Measurements from ENCODE around the gene TOMT.

TOMT gene

GRCh38 chr11:72119198-72119597, 13.5 kb downstream of the TOMT start:
- Histone ChIP-seq H3K4me3 (ENCODE audit: severe bottlenecking) (no peak overlapping the region), H3K27me3 (ENCODE audit: insufficient read depth, poor library complexity, severe bottlenecking) (no peaks in the 10 kb centered on the region), H3K9me3 (ENCODE audit: severe bottlenecking) (no peaks in the 10 kb centered on the region), H3K27ac (ENCODE audit: poor library complexity, severe bottlenecking) (no peak overlapping the region), H3K4me1 (ENCODE audit: insufficient read depth, poor library complexity, severe bottlenecking) (no peaks in the 10 kb centered on the region), H3K36me3 (ENCODE audit: low read depth) (no peaks in the 10 kb centered on the region)
- no peak for ATAC-seq (ENCODE audit: low read depth)
- no peak for DNase-seq (ENCODE audit: low spot score)
- TF ChIP-seq, protein P1, sequence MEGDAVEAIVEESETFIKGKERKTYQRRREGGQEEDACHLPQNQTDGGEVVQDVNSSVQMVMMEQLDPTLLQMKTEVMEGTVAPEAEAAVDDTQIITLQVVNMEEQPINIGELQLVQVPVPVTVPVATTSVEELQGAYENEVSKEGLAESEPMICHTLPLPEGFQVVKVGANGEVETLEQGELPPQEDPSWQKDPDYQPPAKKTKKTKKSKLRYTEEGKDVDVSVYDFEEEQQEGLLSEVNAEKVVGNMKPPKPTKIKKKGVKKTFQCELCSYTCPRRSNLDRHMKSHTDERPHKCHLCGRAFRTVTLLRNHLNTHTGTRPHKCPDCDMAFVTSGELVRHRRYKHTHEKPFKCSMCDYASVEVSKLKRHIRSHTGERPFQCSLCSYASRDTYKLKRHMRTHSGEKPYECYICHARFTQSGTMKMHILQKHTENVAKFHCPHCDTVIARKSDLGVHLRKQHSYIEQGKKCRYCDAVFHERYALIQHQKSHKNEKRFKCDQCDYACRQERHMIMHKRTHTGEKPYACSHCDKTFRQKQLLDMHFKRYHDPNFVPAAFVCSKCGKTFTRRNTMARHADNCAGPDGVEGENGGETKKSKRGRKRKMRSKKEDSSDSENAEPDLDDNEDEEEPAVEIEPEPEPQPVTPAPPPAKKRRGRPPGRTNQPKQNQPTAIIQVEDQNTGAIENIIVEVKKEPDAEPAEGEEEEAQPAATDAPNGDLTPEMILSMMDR (IDR thresholded peaks at IDR 0.05; ENCODE audit: poor library complexity, severe bottlenecking): no peak

DNA sequence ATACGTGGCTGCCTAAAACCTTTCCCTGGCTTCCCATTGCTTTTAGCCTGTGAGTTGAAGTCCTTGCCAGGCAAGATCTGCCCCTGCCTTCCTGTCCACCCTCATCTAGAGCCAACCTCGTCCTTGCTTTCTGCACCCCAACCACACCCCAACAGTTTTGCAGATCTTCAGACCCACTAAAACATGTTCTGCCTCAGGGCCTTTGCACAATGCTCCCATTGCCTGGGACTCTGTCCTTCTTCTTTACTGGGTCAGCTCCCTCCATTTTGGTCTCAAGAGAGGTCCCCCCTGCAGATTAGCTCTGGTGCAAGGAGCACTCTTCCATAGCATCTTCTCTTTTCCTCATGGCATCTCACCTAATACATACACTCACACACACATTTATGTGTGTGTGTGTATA, 15.2 kb downstream of the TOMT start:
- no peaks in the 10 kb centered on the region for H3K4me1 ChIP-seq (ENCODE audit: insufficient read depth, poor library complexity, severe bottlenecking)
- ATAC-seq (ENCODE audit: low read depth): no peak
- H3K27me3 ChIP-seq (ENCODE audit: insufficient read depth, poor library complexity, severe bottlenecking): no peaks in the 10 kb centered on the region
- TF ChIP-seq, protein P1 (IDR thresholded peaks at IDR 0.05; ENCODE audit: poor library complexity, severe bottlenecking): no peak
- H3K36me3 ChIP-seq (ENCODE audit: low read depth): no peaks in the 10 kb centered on the region; the same call in 1 of the 2 replicates
- DNase-seq (ENCODE audit: low spot score): no peak
- no peaks in the 10 kb centered on the region for H3K9me3 ChIP-seq (ENCODE audit: severe bottlenecking)
- no peak overlapping the region for H3K4me3 ChIP-seq (ENCODE audit: severe bottlenecking)
- H3K27ac ChIP-seq (ENCODE audit: poor library complexity, severe bottlenecking): no peak overlapping the region

DNA sequence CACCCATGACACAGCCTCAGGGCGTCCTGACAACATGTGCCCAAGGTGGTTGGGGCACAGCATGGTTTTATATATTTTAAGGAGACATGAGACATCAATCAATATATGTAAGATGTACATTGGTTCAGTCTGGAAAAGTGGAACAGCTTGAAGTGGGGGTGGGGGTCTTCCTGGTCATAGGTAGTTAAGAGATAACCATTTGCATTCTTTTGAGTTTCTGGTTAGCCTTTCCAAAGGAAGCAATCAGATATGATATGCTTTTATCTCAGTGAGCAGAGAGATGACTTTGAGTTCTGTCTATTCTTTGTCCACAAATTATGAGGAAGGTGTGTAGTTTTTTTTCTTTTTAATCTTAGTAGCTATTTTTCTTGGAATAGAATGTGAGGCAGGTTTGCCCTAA, 16.9 kb downstream of the TOMT start:
- no peaks in the 10 kb centered on the region; the same call in 1 of the 2 replicates for H3K36me3 ChIP-seq (ENCODE audit: low read depth)
- DNase-seq (ENCODE audit: low spot score): no peak
- H3K4me1 ChIP-seq (ENCODE audit: insufficient read depth, poor library complexity, severe bottlenecking): no peaks in the 10 kb centered on the region
- TF ChIP-seq, protein P1 (IDR thresholded peaks at IDR 0.05; ENCODE audit: poor library complexity, severe bottlenecking): no peak
- H3K27me3 ChIP-seq (ENCODE audit: insufficient read depth, poor library complexity, severe bottlenecking): no peaks in the 10 kb centered on the region
- no peak overlapping the region for H3K4me3 ChIP-seq (ENCODE audit: severe bottlenecking)
- no peak overlapping the region for H3K27ac ChIP-seq (ENCODE audit: poor library complexity, severe bottlenecking)
- no peaks in the 10 kb centered on the region for H3K9me3 ChIP-seq (ENCODE audit: severe bottlenecking)
- ATAC-seq (ENCODE audit: low read depth): no peak

DNA sequence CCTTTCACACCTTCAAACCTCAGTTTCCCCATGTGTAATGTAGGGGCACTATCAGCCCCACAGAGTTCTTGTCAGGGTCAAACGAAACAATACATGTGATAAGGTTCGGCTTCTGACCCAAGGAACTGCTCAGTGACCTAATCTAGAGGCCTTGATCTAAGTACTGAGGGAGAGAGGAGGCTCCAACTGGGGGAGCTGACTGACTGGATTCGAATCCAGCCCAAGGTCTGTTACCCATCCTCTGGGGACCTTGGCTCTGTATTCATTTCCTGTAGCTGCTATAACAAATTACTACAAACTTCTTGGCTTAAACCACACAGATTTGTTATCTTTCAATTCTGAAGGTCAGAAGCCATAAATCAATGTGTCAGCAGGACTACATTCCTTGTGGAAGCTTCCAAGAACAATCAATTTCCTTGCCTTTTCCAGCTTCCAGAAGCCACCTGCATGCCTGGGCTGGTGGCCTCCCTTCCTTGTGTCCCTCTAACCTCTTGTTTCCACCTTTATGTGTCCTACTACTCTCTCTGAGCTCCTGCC, 17.5 kb downstream of the TOMT start:
- no peaks in the 10 kb centered on the region; the same call in 1 of the 2 replicates for H3K36me3 ChIP-seq (ENCODE audit: low read depth)
- no peak overlapping the region for H3K4me3 ChIP-seq (ENCODE audit: severe bottlenecking)
- H3K27ac ChIP-seq (ENCODE audit: poor library complexity, severe bottlenecking): no peak overlapping the region
- TF ChIP-seq, protein P1 (IDR thresholded peaks at IDR 0.05; ENCODE audit: poor library complexity, severe bottlenecking): no peak
- ATAC-seq (ENCODE audit: low read depth) (no peak), DNase-seq (ENCODE audit: low spot score) (no peak)
- no peaks in the 10 kb centered on the region for H3K27me3 ChIP-seq (ENCODE audit: insufficient read depth, poor library complexity, severe bottlenecking)
- H3K9me3 ChIP-seq (ENCODE audit: severe bottlenecking): no peaks in the 10 kb centered on the region
- no peaks in the 10 kb centered on the region for H3K4me1 ChIP-seq (ENCODE audit: insufficient read depth, poor library complexity, severe bottlenecking)

DNA sequence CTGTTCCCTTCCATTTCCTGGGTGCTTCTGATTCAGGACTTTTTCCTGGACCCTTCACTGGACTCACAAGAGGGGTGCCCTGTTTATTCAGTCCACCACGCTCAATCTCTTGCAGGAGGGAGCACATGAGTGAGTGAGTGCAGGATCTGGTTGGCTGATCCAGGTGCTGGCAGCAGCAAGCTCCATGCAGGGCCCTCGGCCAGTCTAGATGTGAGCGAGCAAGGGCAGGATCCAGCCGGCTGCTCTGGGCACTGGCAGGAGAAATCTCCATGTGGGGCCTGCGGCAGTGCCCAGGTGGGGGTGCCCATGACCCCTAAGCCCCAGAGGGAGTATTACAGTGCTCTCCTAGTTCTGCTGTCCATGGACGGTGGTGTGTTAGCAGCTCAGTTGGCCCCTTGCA, 18.3 kb downstream of the TOMT start:
- no peak for DNase-seq (ENCODE audit: low spot score)
- Histone ChIP-seq H3K4me3 (ENCODE audit: severe bottlenecking) (no peak overlapping the region), H3K27me3 (ENCODE audit: insufficient read depth, poor library complexity, severe bottlenecking) (no peaks in the 10 kb centered on the region), H3K36me3 (ENCODE audit: low read depth) (no peaks in the 10 kb centered on the region; the same call in 1 of the 2 replicates), H3K27ac (ENCODE audit: poor library complexity, severe bottlenecking) (no peak overlapping the region), H3K4me1 (ENCODE audit: insufficient read depth, poor library complexity, severe bottlenecking) (no peaks in the 10 kb centered on the region), H3K9me3 (ENCODE audit: severe bottlenecking) (no peaks in the 10 kb centered on the region)
- TF ChIP-seq, protein P1 (IDR thresholded peaks at IDR 0.05; ENCODE audit: poor library complexity, severe bottlenecking): no peak
- ATAC-seq (ENCODE audit: low read depth): no peak
